Heart right ventricle (tissue), 16 donors: ENCODE results near the gene MFRP. TPM values are rescaled to one million over a fixed set of nuclear protein-coding genes. Genes with fewer than 3 reads are reported as not detected.

Experiments
- ATAC-seq, 8 donors: fragments of 200-7000 bp; cut with Tn5 transposase; one replicate each; pipeline ENCODE4 v1.9.1; 2020; ENCODE audit warnings: mild to moderate bottlenecking in 8 of 8, moderate library complexity in 8 of 8, moderate number of reproducible peaks in 1 of 8
- DNase-seq, 2 donors: peaks; one replicate each; pipeline ENCODE4 v3.0.0-alpha.2; 2020
- H3K27ac ChIP-seq, 10 donors: fragments of 200-600 bp; sonication (generic) in 2 of 10; one replicate each; pipeline versions ENCODE4 v1.5.0 to v1.8.0; 2020 to 2022; ENCODE audit warnings: mild to moderate bottlenecking in 3 of 10
- H3K27me3 ChIP-seq, 7 donors: fragments of 200-600 bp; one replicate each; pipeline ENCODE4 v1.8.0; 2021 to 2022; ENCODE audit warnings: mild to moderate bottlenecking in 2 of 7
- H3K36me3 ChIP-seq, 9 donors: fragments of 200-600 bp; sonication (generic) in 1 of 9; one replicate each; pipeline versions ENCODE4 v1.5.0 to v1.8.0; 2020 to 2022; ENCODE audit warnings: mild to moderate bottlenecking in 2 of 9
- H3K4me1 ChIP-seq, 9 donors: fragments of 200-600 bp; sonication (generic) in 1 of 9; one replicate each; pipeline versions ENCODE4 v1.5.0 to v1.8.0; 2020 to 2022; ENCODE audit warnings: mild to moderate bottlenecking in 4 of 9
- H3K4me3 ChIP-seq, 10 donors: fragments of 200-600 bp; sonication (generic) in 2 of 10; one replicate each; pipeline versions ENCODE4 v1.5.0 to v1.8.0; 2020 to 2022; ENCODE audit warnings: mild to moderate bottlenecking in 7 of 10, moderate library complexity in 2 of 10
- H3K9me3 ChIP-seq, 11 donors: fragments of 200-600 bp in 10 of 11; sonication (generic) in 2 of 11; one replicate each; pipeline versions ENCODE4 v1.5.0 to v1.8.0; 2013 to 2022; ENCODE audit warnings: mild to moderate bottlenecking in 2 of 11, control low read depth in 1 of 11, moderate library complexity in 1 of 11
- WGBS, 2 donors: extraction: QIAGEN DNeasy Blood & Tissue Kit; methylation state at CpG; one replicate each; pipeline ENCODE4 v1.1.7; 2013; ENCODE audit warnings: inconsistent platforms in 1 of 2; 5-methylcytosine and 5-hydroxymethylcytosine counted together
- intact Hi-C, 10 donors: fragments of 100-400 bp; cut with DNase I; formaldehyde crosslinking; loops; one replicate each; pipeline versions ENCODE4 v1.11.1 to v1.14.2; 2022
- long read RNA-seq, 3 donors: library from polyadenylated mRNA; unstranded; transcript quantifications; one replicate each; pipeline ENCODE4 v2.0.0, GENCODE V29; 2020 to 2021
- polyA plus RNA-seq, 2 donors: library from polyadenylated mRNA; stranded (reverse); fragments of 200-250 nt; gene quantifications; one replicate each; pipeline ENCODE4 v1.2.3, GENCODE V29; 2013
- total RNA-seq, 10 donors: library from RNA; stranded (reverse); fragmentation: NEBNext Ultra II Directional in 3 of 10; extraction: Animal tissue kit (Norgen Biotek cat#: 25700) in 3 of 10; gene quantifications; one replicate each; pipeline versions ENCODE4 v1.2.1 to v1.2.4, GENCODE V29; 2021 to 2023
- TF ChIP-seq, protein P1 (sequence below), 9 donors: fragments of 200-600 bp; sonication (generic) in 2 of 9; IDR thresholded peaks; one replicate each; pipeline versions ENCODE4 v1.5.0 to v1.8.0; 2021 to 2022; ENCODE audit warnings: antibody characterized with exemption in 9 of 9, mild to moderate bottlenecking in 5 of 9, moderate library complexity in 1 of 9
- donor health status: Arrhythmogenic right ventricular cardiomyopathy.
- donor health status: ischemic (EF 13 %, LVEDD 7.1; RV severe dilation, severe dysfunction).
- donor health status: healthy with polysubstance abuse.
- donor health status: DM: no; HTN: yes; CAD: no.
- donor health status: DM: no; HTN: no; CAD: no.
- donor health status: ischemic (EF 25% LVEDD 6.9; RV normal size, moderate dysfunction).
- donor health status: ischemic (EF 25% LVEDD 5.7; RV mildly dilated, moderate dysfunction).
- donor health status: healthy.
- donor health status: DM: yes; HTN: yes; CAD: no.
- donor health status: Ischemic cardiomyopathy.
- donor health status: ischemic (EF 35%, LVEDD 5.7; RV mildly dilated, moderate dysfunction).
- donor health status: nonischemic (EF 11% LVEDD 7.7; RV severe dilation, severe dysfunction).
- donor health status: DM: yes; HTN: yes; CAD: no.
- donor health status: PGD.
- donor health status: ischemic (EF 29% LVEDD 5.4; RV normal size, mild dysfunction).
- donor health status: nonischemic (EF 23%, LVEDD 6.1; RV moderate dilation, normal function).

The MFRP gene
- total RNA-seq: not detected
- under 1 TPM in 1 of 2 donors, not detected in 1; 0.04 TPM for polyA plus RNA-seq
- long read RNA-seq, donor 1: 0 reads
- long read RNA-seq, donor 2: 0 reads
- long read RNA-seq, donor 3: 0 reads

GRCh38 chr11:119346605-119347004 lies at the start of gene MFRP:
Gene MFRP, minus strand, starts transcription at chr11:119346705. Its CDS starts 192 bp downstream, at chr11:119346513.
- no peaks in the 10 kb centered on the region for H3K36me3 ChIP-seq
- no peaks in the 10 kb centered on the region for H3K9me3 ChIP-seq
- intact Hi-C loops: loop anchor here in 1 of 10 donors (10.0 kb wide), 1 partner anchor 128 kb away; no protein-coding TSS in a partner anchor
- peaks cover under 1 to 16% (median 3%) of the 10 kb centered on the region in 9 donors for H3K4me1 ChIP-seq
- peaks cover 0 to 7% (median 0%) of the 10 kb centered on the region in 7 donors for H3K27me3 ChIP-seq
- 73 to 87% methylated on average over 6 of the region's 6 CpGs for WGBS, 2 donors
- H3K4me3 ChIP-seq: no peak within 1 kb of the TSS
- TF ChIP-seq, protein P1, sequence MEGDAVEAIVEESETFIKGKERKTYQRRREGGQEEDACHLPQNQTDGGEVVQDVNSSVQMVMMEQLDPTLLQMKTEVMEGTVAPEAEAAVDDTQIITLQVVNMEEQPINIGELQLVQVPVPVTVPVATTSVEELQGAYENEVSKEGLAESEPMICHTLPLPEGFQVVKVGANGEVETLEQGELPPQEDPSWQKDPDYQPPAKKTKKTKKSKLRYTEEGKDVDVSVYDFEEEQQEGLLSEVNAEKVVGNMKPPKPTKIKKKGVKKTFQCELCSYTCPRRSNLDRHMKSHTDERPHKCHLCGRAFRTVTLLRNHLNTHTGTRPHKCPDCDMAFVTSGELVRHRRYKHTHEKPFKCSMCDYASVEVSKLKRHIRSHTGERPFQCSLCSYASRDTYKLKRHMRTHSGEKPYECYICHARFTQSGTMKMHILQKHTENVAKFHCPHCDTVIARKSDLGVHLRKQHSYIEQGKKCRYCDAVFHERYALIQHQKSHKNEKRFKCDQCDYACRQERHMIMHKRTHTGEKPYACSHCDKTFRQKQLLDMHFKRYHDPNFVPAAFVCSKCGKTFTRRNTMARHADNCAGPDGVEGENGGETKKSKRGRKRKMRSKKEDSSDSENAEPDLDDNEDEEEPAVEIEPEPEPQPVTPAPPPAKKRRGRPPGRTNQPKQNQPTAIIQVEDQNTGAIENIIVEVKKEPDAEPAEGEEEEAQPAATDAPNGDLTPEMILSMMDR (IDR thresholded peaks at IDR 0.05): no peak
- ATAC-seq: no peak
- peak within 1 kb of the TSS in 1 of 10 donors; percentile 30 for H3K27ac ChIP-seq
- DNase-seq: no peak

- intact Hi-C loops: no loop called here
- no peaks in the 10 kb centered on the region for H3K9me3 ChIP-seq
- H3K4me3 ChIP-seq: no peak overlapping the region
- ATAC-seq (no peak), DNase-seq (no peak)
- TF ChIP-seq, protein P1 (IDR thresholded peaks at IDR 0.05): no peak
- peaks cover 0 to 12% (median 0%) of the 10 kb centered on the region in 7 donors for H3K27me3 ChIP-seq
- WGBS, 2 donors: 88 to 89% methylated on average over 7 of the region's 7 CpGs
- H3K4me1 ChIP-seq: no peaks in the 10 kb centered on the region
- H3K36me3 ChIP-seq: no peaks in the 10 kb centered on the region
- no peak overlapping the region for H3K27ac ChIP-seq
Observed at GRCh38 chr11:119391275-119391674, 44.8 kb upstream of the MFRP start.

DNA sequence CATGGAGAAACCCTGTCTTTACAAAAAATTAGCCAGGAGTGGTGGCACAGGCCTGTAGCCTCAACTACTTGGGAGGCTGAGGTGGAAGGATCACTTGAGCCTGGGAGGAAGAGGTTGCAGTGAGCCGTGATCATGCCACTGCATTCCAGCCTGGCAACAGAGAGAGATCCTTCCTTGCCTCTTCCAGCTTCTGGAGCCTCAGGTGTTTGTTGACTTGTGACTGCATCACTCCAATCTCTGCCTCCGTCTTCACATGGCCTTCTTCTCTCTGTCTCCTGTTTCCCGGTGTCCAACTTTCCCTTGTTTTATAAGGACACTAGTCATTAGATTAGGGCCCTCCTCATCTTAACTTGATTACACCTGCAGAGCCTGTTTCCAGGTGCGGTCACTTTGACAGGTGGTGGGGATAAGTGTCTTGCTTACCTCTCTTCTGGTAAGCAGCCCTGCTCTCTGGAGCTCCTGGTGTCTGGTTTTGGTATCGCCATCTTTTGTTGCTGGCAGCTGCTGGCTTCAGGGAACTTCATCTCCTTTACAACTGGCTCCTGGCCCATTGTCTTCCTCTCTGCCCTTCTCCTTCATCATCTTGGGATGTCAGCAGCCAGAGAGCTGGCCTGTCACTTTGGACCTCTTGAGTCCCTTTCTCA lies 43.2 kb upstream of the MFRP start:
- no peaks in the 10 kb centered on the region for H3K9me3 ChIP-seq
- H3K4me3 ChIP-seq: no peak overlapping the region
- H3K27me3 ChIP-seq: peaks cover 0 to 4% (median 0%) of the 10 kb centered on the region in 7 donors
- intact Hi-C loops: loop anchor here in 3 of 10 donors (5.0 to 10.0 kb wide), 2 partner anchors 83 to 85 kb away; no protein-coding TSS in a partner anchor
- no peaks in the 10 kb centered on the region for H3K4me1 ChIP-seq
- WGBS, 2 donors: 75 to 81% methylated on average over 5 of the region's 5 CpGs
- no peaks in the 10 kb centered on the region for H3K36me3 ChIP-seq
- H3K27ac ChIP-seq: no peak overlapping the region
- TF ChIP-seq, protein P1 (IDR thresholded peaks at IDR 0.05): peak in 3 of 9 donors; percentile 10 to 30 (median 14)
- DNase-seq (no peak), ATAC-seq (no peak)

- TF ChIP-seq, protein P1 (IDR thresholded peaks at IDR 0.05): no peak
- H3K36me3 ChIP-seq: no peaks in the 10 kb centered on the region
- H3K27ac ChIP-seq: no peak overlapping the region
- 88 to 89% methylated on average over 7 of the region's 7 CpGs for WGBS, 2 donors
- H3K4me3 ChIP-seq: no peak overlapping the region
- ATAC-seq (no peak), DNase-seq (no peak)
- H3K9me3 ChIP-seq: no peaks in the 10 kb centered on the region
- peaks cover 0 to 4% (median 0%) of the 10 kb centered on the region in 7 donors for H3K27me3 ChIP-seq
- intact Hi-C loops: loop anchor here in 3 of 10 donors (5.0 to 10.0 kb wide), 2 partner anchors 84 to 87 kb away; no protein-coding TSS in a partner anchor
- no peaks in the 10 kb centered on the region for H3K4me1 ChIP-seq
Observed at GRCh38 chr11:119388103-119388502, 41.6 kb upstream of the MFRP start.
